D721Med (cell line): Measurements from ENCODE around the gene MORN4.
"Not testable (repeated sequence)": the region's sequence is repeated elsewhere in the genome, so short reads cannot be mapped to it uniquely, and the experiment has no call there.

Source experiments
- DNase-seq: peaks from one replicate; pipeline ENCODE4 v3.0.0; 2011; ENCODE audit warnings: low spot score; ENCODE audit not compliant: insufficient read length
- FAIRE-seq: peaks from 2 replicates; lab custom pipeline; 2011; peaks lifted over from hg19 to GRCh38; lab: Jason Lieb, UNC
- TF ChIP-seq, protein P1 (sequence below): IDR thresholded peaks from 2 replicates; pipeline ENCODE4 v1.5.1; 2012; ENCODE audit warnings: mild to moderate bottlenecking, control low read depth; ENCODE audit not compliant: insufficient read depth; ENCODE audit errors: missing control alignments

Gene MORN4

GRCh38 chr10:97650726-97651125, 17.4 kb upstream of the MORN4 start:
- TF ChIP-seq, protein P1, sequence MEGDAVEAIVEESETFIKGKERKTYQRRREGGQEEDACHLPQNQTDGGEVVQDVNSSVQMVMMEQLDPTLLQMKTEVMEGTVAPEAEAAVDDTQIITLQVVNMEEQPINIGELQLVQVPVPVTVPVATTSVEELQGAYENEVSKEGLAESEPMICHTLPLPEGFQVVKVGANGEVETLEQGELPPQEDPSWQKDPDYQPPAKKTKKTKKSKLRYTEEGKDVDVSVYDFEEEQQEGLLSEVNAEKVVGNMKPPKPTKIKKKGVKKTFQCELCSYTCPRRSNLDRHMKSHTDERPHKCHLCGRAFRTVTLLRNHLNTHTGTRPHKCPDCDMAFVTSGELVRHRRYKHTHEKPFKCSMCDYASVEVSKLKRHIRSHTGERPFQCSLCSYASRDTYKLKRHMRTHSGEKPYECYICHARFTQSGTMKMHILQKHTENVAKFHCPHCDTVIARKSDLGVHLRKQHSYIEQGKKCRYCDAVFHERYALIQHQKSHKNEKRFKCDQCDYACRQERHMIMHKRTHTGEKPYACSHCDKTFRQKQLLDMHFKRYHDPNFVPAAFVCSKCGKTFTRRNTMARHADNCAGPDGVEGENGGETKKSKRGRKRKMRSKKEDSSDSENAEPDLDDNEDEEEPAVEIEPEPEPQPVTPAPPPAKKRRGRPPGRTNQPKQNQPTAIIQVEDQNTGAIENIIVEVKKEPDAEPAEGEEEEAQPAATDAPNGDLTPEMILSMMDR: no peak
- no peak for FAIRE-seq

DNA sequence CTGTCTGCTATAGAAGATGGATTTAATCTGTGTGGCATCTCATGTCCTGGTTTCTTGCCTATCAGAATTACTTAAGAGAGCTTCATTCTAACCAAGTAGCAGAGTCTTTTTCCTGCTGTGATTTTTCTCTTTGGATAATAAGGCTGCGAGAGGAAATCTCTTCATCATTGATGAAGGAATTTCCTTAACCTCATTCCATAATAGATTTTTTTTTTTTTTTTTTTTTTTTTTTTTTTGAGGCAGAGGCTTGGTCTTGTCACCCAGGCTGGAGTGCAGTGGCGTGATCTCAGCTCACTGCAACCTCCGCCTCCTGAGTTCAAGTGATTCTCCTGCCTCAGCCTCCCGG, 16.1 kb upstream of the MORN4 start:
- FAIRE-seq, DNase-seq: not testable (repeated sequence)

More at GRCh38 chr10:97650726-97651125, 17.4 kb upstream of the MORN4 start:
- DNase-seq: no peak

- no peak for FAIRE-seq
- TF ChIP-seq, protein P1: no peak
- no peak for DNase-seq
Observed at GRCh38 chr10:97648562-97649404, 15.5 kb upstream of the MORN4 start.

DNA sequence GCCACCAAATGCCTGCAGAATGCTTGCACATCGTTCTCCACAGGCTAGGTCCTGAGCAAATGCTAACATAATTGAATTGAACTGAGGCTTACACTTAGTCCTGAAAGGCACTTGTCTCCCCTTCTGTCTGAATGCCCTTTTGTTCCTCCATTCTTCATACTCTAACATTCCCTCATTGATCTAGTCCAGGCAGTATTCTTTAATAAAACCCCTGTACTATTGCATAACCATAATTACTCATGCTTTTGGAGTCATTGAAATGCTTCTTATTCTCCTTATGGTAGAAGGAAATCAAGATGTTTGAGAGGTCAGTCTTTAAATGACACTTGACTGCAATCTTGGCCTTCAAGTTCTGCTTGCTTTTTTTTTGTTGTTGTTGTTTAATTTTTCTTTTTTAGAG, 14.3 kb upstream of the MORN4 start:
- TF ChIP-seq, protein P1: no peak

GRCh38 chr10:97644936-97645335, 11.6 kb upstream of the MORN4 start:
- FAIRE-seq: no peak
- TF ChIP-seq, protein P1: no peak
- DNase-seq: no peak

More for the DNA sequence above, 14.3 kb upstream of the MORN4 start:
- DNase-seq: no peak
- FAIRE-seq: no peak

DNA sequence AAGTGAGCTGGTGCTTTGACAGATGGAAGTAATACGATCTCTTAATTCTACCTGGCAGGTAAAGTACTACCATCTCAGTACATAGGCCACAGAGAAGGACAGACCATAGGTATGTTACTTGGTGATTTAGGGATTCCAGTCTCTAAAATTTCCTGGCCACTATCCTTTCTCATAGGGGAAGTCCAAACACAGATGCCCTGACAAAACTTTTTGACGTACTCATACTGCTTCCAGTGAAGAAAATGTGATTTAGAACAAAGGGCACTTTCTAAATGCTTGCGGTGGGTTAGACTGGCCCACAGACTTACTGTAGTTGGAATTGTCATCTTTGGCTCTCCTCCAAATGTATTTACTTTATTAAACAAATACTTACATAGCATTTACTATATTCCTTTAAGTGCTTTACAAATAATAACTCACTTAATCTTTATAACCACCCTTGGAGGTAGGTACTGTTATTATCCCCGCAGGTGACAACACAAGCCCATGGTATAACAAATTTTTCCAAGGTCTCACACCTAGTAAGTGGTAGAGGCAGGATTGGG, 10.2 kb upstream of the MORN4 start:
- no peak for DNase-seq
- TF ChIP-seq, protein P1: no peak
- no peak for FAIRE-seq

DNA sequence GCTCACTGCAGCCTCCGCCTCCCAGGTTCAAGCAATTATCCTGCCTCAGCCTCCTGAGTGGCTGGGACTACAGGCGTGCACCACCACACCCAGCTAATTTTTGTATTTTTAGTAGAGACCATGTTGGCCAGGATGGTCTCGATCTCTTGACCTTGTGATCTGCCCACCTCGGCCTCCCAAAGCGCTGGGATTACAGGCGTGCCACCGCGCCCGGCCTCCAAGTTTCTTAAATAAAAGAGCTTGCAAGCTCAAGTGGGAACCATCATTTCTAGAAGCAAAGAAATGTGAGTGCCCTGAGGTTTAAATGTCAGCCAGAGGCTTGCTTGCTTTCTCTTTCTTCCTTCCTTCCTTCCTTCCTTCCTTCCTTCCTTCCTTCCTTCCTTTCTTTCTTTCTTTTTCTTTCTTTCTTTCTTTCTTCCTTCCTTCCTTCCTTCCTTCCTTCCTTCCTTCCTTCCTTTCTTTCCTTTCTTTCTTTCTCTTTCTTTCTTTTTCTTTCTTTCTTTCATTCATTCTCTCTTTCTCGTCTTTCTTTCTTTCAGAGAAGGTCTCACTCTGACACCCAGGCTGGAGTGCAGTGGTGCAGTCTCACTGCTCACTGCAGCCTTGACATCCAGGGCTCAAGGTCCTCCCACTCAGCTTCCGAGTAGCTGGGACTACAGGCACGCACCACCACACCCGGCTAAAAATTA, 9.3 kb upstream of the MORN4 start:
- not testable (repeated sequence) for FAIRE-seq, DNase-seq
